Urothelium cell line (cell line): ENCODE data around the gene ARPP19.
"Not testable (repeated sequence)": the region's sequence is repeated elsewhere in the genome, so short reads cannot be mapped to it uniquely, and the experiment has no call there.

ENCODE experiments used
- DNase-seq: peaks from one replicate; pipeline ENCODE4 v3.0.0; 2011; ENCODE audit warnings: low spot score, mixed read lengths
- FAIRE-seq: peaks from 2 replicates; lab custom pipeline; 2011; peaks lifted over from hg19 to GRCh38; lab: Jason Lieb, UNC

ARPP19 gene, protein sequence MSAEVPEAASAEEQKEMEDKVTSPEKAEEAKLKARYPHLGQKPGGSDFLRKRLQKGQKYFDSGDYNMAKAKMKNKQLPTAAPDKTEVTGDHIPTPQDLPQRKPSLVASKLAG

DNA sequence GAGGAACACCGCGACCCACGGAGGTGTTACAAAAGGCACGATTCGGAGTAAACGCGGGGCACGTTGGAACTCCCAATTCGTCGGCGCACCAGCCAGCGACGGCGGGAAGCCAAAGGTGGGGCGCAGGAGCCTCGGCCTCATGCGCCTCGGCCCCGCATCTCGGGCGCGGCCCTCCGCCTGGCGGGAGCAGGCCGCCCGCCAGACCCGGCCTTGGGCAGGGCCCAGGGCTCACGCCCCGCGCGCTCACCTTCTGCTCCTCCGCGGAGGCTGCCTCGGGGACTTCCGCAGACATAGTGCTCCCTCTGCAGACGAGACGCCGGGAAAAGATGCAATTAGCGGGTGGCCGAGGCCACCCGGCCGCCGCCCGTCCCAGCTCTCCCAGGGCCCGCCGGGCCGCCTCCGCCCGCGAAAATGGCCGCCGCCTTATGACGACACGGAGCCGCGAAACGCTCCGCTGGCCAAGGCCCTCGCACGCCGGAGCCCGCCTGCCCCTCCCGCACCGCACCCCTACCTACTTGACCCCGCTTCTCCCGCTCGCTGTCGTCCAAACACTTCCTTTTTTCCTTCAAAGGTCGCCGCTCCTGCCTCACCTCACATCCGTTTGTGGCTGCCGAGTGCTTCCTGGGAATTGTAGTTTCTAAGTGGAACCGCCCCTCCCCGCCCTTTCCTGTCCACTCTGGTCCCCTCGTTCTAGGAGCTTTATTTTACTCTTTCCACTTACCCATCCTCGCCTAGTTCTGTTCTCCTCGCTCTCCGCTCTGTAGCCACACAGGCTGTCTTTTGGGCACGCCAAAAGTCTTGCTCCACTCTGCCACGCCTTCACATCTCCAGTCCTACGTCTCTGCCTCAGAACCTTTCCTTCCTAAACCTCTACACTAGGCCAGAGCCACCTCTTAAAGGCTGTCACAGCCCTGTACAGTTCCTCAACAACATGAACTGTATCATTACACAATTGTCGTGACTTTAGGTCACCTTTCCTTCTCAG is at the start of gene ARPP19:
TSS of gene ARPP19 (minus strand) at position 430 of the 985 bp plus-strand sequence. CDS start at position 292, 138 bp downstream.
- DNase-seq = peak; percentile 91
- FAIRE-seq = no peak

DNA sequence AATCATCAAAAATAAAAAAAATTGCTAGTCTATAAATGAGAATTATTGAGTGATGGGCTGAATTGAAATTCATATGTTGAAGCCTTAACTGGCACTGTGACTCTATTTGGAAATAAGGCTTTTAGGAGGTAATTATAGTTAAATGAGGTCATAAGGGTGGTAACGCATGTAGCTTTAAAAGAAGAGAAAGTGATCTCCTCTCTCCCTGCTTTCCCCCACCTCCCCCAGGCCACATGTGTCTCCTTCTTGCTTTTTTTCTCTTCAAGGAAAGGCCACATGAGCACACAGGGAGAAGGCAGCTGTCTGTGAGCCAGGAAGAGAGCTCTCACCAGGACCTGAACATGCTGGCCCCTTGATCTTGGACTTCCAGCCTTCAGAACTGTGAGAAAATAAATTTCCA is 48.2 kb upstream of the ARPP19 start:
- FAIRE-seq (no peak), DNase-seq (no peak)

DNA sequence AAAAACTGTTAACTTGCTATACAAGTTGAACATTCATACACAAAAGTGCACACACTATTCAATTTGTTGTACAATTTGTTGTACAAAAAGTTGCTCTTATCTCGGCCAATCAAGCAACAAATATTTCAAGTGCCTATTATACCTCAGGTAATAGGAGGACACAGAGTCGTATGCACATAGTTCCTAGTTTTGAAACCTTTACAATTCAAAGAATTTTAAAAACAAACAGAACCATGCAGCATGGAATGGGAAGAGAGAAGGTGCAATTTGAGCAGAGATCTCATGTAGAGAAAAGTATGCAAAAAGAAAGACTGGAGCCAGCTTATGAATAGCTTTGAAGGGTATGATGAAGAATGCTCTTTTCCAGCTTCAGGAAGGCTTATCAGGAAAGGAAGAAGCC is 46.5 kb upstream of the ARPP19 start:
- FAIRE-seq (no peak), DNase-seq (no peak)

DNA sequence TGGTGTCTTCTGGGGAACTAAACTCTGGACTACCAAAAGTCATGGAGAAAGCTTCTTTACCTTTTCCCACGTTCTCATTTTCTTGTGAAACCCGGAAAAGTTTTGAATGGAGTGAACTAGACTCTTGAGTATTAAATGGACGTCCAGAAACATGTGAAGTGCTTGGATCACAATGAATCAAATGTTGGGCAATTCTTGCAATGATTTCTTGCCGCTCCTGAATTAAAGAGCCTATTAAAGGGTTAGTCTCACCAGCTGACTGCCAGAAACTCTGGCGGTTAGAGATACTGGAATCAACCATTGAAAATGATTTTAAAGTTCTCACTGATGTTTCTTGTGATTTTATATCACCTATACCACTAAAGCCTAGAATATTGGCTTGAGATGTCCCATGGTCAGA is 40.8 kb upstream of the ARPP19 start:
- FAIRE-seq (no peak), DNase-seq (no peak)

DNA sequence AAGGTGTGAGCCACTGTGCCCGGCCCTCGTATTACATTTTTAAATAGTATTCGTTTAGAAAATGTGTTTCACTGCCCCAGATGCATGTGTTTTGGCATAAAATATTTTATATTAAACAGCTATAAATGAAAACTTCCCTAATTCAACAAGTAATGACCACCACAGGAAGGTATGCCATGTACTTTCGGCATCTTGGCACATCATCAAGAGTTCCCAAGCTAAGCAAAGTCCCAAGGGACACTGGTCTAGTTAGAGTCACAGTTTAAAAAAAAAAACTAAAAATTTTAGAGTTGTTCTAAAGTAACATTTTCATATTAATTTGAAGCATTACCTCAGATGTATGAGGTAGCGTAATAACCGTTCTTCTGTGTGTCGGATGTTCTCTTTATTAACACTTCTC is 15.6 kb upstream of the ARPP19 start:
- FAIRE-seq = no peak
- no peak for DNase-seq

DNA sequence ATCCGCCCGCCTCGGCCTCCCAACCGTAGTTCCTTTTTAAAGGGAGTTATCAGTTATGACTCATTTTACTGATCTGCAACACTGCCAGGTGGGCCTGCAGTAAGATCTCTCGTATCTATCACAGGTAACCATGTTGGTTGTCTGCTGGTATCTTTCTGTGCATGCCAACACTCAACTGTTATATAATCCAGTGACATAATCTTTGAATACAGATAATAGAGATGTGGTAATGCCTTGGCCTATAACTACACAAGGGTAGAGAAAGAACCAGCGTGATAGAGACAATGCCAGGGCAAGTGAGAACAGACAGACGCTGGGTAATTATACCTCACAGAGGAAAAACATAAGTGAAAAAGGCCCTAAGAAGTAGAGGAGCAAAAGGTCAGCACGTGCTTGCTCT is 11.0 kb upstream of the ARPP19 start:
- no peak for DNase-seq
- no peak for FAIRE-seq

DNA sequence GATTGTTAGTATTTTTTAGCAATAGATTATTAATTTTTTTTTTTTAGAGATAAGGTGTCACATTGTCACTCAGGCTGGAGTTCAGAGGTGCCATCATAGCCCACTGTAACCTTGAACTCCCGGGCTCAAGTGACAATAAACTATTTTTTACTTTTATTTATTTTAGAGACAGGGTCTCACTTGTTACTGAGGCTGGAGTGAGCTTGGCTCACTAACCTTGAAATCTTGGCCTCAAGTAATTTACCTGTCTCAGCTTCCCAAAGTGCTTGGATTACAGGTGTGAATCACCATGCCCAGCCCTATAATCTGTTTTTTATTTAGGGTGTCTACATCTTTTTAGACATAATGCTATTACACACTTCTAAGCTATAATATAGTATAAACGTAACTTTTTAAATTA is 7.9 kb upstream of the ARPP19 start:
- no peak for FAIRE-seq
- DNase-seq = no peak

DNA sequence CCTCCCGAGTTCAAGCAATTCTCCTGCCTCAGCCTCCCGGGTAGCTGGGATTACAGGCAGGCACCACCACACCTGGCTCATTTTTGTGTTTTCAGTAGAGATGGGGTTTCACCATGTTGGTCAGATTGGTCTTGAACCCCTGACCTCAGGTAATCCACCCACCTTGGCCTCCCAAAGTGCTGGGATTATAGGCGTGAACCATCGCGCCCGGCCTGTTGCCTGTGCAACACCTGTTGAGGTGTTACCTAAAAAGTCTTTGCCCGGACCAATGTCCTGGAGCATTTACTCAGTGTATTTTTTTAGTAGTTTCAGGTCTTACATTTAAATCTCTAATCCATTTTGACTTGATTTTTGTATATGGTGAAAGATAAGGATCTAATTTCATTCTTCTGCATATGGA is 6.7 kb upstream of the ARPP19 start:
- FAIRE-seq, DNase-seq: not testable (repeated sequence)

DNA sequence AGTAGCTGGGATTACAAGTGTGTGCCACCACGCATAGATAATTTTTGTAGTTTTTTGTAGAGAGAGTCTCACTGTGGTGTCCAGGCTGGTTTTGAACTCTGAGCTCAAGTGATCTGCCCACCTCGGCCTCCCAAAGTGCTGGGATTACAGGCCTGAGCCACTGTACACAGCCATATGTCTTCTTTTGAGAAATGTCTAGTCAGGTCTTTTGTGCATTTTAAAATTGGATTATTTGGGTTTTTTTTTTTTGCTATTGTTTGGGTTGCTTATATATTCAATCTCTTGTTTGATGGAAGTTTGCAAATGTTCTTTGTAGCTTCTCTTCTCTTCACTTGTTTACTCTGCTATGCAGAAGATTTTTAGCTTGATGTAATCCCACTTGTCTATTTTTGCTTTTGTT is 6.2 kb upstream of the ARPP19 start:
- FAIRE-seq (no peak), DNase-seq (no peak)

DNA sequence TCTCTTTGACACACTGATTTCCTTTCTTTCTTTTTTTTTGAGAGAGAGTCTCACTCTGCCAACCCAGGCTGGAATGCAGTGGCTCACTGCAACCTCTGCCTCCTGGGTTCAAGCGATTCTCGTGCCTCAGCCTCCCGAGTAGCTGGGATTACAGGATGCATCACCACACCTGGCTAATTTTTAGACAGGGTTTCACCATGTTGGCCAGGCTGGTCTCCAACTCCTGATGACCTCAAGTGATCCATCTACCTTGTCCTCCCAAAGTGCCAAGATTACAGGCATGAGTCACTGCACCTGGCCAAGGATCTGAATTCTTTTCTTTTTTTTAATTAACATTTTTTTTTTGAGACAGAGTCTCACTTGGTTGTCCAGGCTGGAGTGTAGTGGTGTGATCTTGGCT is 5.8 kb upstream of the ARPP19 start:
- DNase-seq, FAIRE-seq: not testable (repeated sequence)

DNA sequence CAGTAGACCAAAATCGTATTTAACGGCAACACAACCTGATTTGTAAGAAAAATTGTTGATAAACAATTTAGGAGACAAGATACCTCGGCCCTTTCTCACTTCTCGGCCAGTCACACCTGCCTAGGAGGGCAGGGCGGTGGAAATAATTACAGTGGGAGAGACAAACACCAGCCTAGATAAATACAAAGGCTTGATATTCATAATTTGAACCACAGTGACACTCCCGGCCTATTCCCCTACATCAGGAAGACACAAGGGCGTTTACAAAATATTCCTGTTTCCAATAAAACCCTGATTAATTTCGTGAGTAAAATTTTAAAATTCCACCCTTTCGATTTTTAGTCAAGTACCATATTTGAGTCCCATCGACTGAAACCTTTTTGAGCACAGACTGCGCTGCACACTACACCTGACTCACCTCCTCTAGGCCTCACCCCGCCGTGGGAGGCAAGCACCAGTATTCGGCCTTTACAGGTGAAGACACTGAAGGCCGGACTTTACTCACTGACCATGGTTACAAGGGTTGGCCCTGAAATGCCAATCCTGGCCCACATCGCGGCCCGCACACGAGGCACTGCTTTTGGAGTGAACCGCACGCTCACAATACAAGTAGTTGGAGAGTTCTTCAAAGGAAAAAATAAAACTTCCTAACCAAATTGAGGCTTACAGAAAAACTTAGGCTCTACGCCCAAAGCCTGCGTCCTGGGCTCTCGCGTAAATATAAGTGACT is 794 bp downstream of the ARPP19 start:
- DNase-seq = peak; percentile 14

DNA sequence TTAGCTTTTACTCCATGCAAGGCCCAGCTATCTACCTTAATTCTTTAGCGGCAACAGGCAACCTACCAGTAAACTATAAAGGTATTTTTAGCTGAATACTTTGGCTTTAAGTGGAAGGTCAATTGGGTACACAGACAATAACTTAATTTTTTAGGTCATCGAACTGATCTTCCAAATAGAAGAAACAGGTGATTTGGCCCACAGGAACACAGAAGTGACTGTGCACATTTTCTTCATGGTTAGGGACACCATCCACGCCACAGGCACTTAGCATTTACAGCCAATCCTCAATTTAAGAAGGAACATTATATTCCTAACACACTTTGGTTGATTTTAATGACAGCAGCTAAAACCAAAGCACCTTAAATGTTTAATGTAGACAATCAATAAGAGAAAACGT is 1.9 kb downstream of the ARPP19 start:
- DNase-seq (no peak), FAIRE-seq (no peak)

More for the DNA sequence above, 794 bp downstream of the ARPP19 start:
- no peak for FAIRE-seq

DNA sequence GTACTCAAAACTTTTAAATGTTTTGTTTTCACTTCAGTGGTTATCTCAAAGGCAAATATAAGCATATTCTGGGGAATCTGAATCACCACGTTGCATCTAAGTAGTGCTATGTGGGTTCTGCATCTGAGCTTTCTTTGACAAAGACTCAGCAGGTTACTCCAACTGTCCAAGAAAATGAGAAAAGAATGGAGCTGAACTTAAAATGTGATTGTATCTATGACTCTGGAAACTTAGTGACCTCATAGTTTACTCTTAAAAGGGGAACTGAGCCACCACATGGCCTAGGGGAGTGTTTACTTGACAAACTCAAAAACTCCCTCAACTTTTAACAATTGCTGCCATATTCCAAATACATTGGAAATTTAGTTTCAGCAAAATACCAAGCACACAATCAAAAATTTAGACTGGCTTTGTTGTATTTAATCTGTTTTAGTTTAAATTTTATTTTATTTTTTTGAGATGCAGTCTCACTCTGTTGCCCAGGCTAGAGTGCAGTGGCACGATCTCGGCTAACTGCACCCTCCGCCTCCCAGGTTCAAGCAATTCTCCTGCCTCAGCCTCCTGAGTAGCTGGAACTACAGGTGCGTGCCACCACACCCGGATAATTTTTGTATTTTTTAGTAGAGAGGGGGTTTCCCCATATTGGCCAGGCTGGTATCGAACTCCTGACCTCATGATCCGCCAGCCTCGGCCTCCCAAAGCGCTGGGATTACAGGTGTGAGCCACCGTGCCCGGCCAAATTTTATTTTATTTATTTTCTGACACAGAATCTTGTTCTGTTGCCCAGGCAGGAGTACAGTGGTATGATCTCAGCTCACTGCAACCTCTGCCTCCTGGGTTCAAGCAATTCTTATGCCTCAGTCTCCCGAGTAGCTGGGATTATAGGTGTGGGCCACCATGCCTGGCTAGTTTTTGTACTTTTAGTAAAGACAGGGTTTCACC is 3.1 kb downstream of the ARPP19 start:
- DNase-seq, FAIRE-seq: not testable (repeated sequence)

DNA sequence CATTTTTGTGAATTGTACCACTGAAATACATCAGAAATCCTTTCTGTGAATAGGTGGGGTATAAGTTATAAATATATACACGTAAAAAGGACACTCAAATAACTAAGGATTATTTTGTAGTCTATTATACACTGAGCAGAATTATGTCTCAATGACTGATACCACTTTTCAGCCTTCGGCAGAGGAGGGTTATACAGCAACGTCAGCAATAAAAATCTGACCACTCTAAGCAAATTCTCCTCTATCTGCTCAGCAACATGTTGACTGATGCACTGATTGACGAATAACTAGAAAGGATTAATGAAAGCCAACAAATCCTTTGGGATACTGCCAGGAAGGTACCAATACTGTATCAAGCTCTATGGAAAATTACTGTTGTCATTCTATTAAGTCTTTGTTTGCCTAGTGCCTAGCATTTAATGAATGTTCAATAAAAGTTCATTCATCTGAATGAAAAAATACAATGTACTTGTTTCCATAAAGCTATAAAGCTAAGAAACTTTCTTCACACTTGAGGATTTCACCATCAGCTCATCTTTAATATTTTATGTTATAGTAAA is 5.2 kb downstream of the ARPP19 start:
- DNase-seq (no peak), FAIRE-seq (no peak)

DNA sequence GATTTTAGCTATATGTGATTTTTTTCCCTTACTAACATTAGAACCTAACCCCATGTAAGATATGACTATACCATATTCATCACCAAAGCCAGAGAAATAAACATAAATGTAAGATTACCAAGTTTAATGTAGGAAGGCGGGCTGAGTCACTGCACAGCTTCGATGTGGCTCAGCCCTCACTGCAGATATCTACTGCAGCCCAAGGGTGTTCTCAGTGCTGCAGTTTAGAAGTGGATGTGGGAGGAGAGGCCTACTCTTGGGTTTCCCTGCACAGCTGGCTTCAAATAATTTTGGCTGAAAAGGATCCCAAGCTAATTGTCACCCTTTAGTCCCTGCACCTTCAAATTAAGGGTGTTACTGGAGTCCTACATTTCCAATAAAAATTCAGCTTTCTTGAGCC is 9.3 kb downstream of the ARPP19 start:
- no peak for DNase-seq
- FAIRE-seq = no peak

DNA sequence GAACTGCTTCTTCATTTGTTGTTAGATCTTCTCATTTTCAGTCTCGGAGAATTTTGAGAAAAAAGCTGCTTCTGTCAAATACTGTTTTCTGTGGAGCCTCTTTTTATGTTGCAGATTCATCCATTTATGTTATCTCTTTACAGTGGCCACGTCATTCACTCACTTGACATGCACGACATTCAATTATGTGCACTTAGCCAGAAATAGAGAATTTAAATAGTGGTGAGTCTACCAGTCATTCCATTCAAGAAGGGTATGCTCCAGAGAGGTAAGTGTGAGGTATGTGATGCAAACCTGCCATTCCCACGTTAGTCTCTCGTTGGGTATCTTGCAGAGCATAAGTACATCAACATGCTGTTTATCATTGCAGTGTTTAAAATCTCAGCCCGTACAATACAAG is 9.8 kb downstream of the ARPP19 start:
- no peak for DNase-seq
- FAIRE-seq = no peak

DNA sequence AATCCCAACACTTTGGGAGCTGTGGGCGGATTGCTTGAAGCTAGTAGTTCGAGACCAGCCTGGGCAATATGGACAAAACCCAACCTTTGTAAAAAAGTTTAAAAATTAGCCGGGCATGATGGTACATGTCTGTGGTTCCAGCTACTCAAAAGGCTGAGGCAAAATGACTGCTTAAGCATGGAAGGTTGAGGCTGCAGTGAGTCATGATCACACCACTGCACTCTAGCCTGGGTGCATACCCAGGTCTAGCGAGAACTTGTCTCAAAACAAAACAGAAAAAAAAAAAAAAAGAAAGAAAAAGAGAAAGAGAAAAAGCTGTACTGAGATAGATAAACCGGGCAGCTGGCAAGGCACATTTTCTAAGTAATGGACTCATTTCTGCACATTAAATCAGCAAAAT is 10.6 kb downstream of the ARPP19 start:
- FAIRE-seq = no peak

DNA sequence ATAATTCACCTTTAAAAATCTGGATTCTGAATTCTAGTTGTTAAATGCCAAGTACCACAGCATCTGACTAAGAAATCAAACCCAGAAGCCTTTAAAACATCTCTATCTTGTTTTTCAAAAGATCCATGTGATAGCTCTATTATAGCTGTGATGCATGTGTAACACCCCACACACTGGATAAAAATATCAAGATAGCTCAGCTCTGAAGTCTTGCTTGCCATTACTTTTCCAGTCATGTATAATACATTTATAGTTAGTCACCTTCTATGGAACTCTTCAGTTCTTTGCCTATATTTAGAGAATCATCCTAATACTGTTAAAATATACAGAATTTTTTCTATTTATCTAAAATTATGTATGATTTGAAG is 11.6 kb downstream of the ARPP19 start:
- DNase-seq (no peak), FAIRE-seq (no peak)

More for the DNA sequence above, 10.6 kb downstream of the ARPP19 start:
- DNase-seq = peak; percentile 9

DNA sequence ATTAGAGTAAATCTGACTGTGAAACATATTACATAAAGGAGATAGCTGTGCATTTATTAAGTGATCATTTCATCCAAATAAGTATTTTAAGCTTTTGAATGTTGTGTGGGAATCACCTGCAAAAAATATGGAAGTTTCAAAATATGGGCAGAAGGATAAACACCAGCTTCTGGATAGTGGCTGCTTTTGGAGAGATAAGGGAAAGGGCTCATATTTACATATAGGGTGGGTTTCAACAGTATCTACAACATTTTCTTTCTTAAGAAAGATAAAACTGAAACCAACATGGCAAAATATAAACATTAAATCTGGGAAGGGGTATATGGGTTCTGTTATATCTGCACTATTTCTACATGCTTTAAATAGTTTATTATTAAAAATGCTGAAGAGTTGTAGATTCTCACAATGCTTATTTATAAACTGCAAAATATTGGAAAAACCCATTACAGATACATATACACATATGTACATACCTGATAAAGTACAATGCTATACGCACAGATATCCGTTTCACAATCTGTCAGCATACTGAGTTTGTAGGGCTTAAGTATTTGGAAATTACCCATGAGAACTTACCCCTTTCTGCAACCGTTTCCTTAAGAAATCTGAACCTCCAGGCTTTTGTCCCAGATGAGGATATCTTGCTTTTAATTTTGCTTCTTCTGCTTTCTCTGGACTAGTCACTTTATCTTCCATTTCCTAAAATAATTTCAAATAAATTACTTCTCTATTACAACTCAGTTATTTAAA is 12.1 kb downstream of the ARPP19 start:
- FAIRE-seq (no peak), DNase-seq (no peak)
